Left renal cortex interstitium (tissue), 4 donors: ENCODE data around the gene LSAMP. TPM values are rescaled to one million over a fixed set of nuclear protein-coding genes. Genes with fewer than 3 reads are reported as not detected.

Experiments used
- DNase-seq, 4 donors: peaks; one replicate each; pipeline ENCODE4 v3.0.0-alpha.2; 2013; ENCODE audit warnings: low read depth in 4 of 4, low spot score in 2 of 4, missing footprints in 1 of 4
- polyA plus RNA-seq, 4 donors: library from polyadenylated mRNA; unstranded; fragments of 120-200 nt; gene quantifications; one replicate each; pipeline ENCODE4 v1.2.1, GENCODE V29; 2013; ENCODE audit not compliant: insufficient read length in 4 of 4

The LSAMP gene
- polyA plus RNA-seq, 4 donors = 11.7 to 15.4 (median 14.3) TPM

DNA sequence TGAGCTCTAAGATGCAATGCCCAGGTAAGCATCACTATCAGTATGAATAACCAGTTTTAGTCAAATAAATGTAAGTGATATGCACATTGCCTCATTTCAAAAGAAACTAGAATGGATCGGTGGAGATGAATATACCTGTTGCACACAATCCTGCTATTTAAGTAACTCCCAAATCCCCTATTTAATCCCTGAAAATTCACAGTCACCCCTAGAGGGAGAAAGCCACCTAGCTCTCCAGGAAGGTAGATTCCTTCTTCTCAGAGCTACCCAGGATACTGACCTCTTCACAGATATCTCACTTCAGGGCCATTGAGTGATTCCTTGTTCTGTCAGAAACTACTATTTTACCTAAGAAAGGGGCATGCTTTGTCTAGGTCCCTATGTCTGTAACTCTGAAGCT lies 11.7 kb downstream of the LSAMP start:
- DNase-seq = no peak

DNA sequence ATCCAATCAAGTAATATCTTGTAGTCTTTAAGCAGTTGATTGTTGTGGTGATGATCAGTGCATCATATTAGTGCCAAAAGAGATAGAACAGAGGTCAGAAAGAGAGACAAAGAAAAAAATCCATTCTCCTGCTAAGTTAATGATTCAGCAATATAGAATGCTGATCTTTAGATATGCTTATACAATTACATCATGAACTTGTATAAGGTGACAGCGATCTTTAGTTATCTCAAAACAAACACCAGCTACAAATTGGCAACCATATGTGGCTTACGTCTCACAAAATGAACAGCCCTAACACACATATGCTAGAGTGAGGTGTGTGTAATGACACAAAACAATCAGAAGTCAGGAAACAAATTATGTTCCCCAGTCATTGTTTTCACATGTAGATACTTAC lies 12.5 kb downstream of the LSAMP start:
- DNase-seq = no peak

DNA sequence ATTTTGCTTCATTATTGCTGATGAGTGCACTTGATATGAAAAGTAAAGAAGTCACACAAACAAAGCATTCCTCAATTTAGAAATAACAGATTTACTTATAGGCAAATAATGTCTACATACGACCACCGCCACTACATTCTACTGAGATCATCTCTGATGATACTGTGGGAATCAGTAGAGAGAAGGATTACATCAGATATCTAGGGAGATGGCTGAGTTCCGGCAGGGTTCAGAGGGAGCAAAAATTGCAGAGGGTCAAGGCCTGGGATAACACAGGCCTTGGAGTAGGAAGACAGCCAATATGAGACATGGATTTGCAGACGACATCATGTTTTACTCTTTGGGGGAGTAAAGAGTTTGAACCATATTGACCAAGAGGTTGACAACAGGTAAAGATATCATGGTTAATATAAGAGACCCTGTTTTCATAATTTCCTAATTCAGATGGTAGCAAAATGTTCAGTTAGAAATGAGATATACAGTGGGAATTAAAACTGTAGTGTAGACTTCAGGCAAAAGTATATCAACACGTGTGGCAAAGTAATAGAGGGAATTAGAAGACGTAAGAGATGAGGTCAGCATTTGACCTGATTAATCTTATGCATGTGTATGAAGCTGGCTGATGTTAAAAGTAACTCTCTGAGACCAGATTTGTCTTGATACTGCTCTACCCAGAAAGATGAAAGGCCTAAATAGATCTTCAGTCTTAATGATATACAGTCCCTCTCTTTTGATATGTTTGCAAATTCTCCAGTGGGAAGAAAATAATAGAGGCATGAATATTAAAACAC lies 15.6 kb downstream of the LSAMP start:
- no peak for DNase-seq

DNA sequence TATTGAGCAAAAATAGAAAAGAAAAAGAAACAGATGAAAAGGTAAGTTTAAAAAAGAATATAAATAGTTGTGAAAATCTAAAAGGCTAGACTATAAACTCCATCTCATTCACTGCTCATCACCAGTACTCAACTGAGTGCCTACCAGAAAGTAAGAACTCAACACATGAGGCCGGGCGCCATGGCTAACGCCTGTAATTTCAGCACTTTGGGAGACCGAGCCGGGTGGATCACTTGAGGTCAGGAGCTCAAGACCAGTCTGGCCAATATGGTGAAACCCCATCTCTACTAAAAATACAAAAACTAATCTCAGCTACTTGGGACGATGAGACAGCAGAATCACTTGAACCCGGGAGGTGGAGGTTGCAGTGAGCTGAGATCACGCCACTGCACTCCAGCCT lies 19.3 kb downstream of the LSAMP start:
- DNase-seq = no peak

DNA sequence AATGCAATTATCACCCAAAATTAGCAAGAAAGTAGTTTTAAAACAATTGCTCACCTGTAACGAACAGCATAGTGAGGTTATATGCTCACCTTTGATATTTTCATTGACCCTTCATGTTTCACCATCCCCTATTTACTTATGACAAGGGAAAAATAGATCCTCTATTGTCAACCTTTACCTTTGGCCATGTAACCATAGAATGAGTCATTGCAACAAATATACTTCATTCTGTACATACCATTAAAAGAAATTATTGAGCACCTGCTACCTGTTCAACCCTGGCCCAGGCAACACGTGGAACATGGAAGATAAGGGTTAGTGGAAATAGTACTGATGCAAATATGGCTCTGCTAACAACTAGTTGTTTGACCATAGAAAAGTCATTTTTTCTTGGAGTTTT lies 20.2 kb downstream of the LSAMP start:
- DNase-seq = no peak

DNA sequence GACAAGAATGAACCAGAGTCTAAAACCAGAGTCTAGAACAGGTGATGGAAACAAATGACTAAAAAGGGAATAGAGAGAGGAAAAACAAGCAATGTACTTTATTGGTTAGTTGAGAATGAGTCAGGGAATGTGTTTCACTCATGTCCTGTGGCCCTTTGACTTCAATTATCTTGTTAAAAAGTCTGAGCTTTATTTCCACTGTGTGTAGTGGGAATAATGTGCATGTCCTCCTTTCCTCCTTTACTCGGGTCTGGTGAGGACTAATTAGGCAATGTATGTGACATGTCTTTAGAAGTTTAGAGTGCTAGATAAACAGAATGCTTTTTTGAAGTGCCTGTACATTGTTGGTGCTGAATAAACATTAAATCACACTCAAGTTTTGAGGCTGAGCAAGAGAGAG lies 21.3 kb downstream of the LSAMP start:
- DNase-seq = no peak

DNA sequence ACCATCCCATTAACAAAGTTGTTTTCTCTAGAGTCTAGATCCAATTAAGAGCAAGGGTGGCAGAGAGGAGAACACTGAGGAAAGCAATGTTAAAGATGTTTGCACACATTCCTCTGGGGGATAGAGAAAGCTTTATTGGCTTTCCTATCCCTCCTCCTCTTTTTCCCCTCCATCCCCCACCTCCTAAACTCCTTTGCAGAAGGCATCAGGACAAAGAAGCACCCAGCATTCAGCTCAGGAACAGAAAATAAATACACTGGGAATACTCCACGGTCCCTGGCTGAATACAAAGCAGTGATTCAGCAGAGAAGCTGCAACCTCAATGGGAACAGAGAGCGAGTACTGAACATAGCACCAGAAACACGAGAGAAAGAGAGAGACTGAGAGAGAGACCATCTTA lies 21.9 kb downstream of the LSAMP start:
- DNase-seq = no peak

DNA sequence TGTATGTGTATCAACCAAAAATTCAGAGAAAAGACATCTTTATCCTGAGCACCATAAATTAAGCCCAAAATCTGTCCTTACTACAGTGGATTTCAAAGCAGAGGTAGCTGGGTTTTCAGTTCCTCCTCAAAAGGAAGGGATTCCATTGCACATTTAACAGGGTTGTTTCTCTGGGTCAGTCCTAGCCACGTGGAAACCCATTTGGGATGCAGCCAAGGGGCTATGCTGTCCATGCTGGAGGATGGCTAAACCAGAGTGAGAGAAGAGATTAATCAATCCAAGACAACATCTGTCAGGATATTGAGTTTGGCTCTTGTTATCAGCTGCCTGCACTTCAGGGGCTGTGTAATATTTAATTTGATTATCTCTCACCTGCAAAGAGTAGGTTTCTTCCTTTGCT lies 28.1 kb downstream of the LSAMP start:
- no peak for DNase-seq

DNA sequence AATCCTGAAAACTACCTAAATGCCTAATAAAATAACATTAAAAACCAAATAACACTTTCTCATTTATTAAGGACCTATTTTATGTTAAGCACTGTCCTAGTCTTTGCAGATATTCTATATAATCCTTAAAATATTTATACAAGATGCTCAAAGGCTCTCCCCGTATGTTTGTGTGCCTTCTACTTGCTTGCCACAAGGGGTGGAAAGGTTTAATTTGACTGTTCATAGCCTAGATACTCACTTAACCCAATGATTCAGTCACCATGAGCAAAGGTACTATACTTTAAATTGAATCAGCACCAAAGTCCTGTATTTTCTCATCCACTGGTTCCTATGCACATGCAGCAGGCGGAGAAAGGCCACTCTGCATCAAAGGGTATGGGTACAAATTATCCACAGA lies 32.0 kb downstream of the LSAMP start:
- DNase-seq = no peak

DNA sequence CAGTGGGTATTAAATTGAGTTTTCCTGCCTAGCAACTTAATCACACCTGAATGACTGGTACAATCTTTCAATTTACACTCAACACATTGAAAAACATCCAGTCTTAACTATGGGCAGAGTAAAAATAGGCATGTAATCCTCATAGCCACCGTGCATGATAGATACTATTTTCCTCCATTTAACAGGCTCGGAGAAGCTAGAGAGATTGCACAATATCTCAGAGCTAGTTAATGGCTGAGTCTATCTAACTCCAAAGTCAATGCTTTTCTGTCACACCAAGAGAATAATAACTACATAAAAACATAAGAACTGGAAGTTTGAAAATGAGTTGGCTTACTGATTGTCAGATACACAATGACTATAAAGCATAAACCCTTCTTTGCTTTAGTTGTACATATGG lies 36.8 kb downstream of the LSAMP start:
- DNase-seq = no peak

DNA sequence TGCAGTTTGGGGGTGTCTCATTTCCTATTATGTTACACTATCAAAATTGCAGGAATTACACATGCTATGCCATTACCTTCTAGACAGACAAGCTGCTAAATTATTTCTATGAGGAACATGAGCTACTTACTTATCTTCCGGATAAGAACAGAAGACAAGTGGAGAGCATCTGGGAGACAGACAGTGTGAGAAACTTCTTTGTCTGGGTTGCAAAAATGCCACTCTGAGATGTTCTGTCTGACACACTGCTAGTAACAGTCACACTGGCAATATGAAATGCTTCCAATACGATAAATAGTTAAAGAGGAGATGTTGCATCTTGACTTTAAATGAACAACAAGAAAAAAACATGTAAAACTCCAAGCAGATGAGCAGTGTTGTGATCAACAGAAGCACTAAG lies 40.1 kb downstream of the LSAMP start:
- no peak for DNase-seq

DNA sequence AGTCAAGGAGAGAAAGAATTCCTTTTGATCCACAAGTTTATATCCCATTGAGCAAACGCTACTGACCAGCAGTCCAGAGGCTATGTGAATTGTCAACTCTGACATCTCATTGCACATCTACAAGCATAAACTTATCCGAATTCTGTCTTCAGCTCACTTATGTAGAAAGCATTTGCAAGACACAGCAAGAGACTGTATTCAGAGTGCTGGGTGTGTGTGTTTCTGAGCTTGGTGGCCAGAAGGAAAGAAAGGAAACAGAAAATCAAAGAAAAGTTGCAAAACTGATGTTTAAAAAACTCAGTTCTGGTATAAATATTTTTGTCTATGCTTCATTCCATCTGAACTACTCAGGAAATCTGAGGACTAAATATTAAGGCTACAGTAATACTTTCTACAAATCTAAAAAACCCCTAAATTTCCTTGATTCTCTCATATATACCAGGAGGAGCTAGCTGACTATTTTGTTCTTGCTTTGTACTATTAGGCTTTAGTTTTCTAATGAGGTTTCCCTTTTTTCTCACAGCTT lies 45.5 kb downstream of the LSAMP start:
- no peak for DNase-seq

DNA sequence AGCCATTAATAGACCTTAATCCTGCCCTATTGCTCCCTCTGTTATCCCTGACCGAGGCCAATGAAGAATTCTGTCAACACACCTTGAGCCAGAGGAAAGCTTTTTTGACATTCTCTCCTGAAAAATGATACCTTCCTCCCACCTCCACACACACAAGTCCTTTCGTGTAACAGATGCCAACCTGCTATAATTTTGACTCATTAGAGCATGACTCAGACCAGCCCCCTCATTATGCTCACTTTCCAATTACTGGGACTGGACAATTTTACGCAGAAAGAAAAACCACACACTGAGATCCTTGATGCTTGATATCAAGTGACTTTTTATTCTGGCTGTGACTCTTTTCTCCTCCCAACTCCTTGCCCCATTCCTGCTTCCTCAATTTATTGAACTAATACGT lies 50.9 kb downstream of the LSAMP start:
- DNase-seq = peak in 2 of 4 donors; percentile 19 to 24

DNA sequence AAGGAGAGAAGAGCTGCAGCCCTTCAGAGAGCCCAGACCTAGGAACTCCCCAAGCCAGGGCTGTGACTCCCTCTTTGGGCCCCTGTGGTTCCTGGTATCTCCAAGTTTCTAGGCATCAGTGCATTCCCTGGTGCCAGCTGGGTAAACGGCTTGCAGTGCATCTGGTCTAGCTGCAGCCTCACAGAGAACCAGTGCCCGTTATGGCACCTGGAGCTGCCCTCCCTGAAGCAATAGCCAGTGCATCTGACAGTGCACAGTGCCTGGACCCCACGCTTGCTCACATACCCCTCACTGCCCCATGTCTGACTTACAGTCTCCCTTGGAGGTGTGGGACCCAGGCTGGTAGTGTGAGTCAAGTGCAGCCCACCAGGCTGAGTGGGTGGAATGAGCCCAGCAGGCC lies 52.1 kb downstream of the LSAMP start:
- DNase-seq = no peak

DNA sequence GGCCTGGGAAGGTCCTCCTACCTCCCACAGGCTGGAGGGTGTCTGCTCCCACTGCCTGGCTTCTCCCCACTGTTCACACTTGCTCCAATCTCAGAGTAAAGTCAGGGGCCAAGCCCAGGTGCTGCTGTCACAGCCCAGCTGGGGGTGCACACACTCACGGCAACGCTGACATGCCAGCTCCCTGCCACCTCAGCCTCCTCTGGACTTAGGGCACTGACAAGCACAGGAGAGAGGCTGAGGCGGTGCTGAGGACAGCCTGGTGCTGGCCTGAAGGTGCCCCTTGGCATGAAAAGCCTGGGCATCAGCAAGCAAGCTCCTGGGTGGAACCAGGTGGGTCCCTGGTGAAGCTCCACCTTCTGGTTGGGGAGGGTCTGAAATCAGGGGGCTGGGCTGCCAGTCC lies 53.0 kb downstream of the LSAMP start:
- no peak for DNase-seq

DNA sequence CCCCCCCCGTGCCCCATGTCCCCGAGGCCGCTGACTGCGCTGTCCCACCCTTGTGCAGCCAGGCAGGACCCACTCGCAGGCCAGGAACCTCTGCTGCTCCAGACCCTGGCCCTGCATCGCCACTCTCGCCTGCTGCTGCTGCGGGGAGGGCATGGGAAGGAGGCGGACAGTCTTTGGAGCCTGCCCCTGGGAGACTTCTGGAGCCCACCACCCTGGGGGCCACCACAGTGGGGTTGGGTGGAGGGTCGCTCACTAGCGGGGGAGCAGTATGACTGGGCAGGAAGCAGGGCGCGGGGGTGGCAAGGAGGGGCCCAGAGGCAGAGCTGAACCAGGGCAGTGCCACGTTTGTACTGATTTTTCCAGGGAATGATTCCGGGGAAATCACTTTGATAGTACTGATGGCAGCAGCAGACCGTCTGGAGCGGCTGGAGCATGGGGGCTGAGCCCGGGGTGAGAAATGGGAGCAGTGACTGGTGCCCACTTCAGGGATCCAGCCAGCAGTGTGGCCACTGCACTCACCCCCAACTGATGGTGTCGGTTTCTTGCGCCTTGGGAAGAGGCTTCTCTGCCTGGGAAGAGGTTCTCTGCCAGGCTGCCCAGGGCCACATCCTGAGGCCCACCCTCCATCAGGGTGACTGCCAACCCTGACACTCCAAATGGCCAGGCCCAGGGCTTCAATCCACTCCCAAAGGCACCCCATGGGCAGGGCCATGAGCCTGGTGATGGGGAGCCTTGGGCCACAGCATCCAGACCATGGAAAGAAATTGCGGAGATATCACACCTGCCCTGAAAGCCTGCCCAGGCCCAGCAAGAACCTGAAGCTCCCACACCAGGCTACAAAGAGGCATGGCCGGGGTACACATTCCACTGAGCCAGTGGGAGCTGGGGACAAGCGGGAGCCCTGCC lies 53.7 kb downstream of the LSAMP start:
- no peak for DNase-seq

DNA sequence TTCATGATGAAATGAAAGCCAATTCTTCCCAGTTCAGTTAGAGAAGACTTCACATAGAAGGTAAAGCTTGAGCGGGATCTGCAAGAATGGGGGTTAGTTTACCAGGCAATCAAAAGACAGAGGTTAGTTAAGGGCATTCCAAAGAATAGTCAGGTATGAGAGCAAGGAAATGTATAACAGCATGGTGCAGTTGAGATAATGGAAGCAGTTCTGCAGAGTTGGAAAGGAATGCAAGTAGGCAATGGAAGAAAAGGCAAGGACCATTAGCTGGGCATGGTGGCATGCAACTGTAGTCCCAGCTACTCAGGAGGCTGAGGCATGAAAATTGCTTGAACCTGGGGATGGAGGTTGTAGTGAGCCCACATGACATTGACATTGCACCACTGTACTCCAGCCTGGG lies 55.0 kb downstream of the LSAMP start:
- no peak for DNase-seq

DNA sequence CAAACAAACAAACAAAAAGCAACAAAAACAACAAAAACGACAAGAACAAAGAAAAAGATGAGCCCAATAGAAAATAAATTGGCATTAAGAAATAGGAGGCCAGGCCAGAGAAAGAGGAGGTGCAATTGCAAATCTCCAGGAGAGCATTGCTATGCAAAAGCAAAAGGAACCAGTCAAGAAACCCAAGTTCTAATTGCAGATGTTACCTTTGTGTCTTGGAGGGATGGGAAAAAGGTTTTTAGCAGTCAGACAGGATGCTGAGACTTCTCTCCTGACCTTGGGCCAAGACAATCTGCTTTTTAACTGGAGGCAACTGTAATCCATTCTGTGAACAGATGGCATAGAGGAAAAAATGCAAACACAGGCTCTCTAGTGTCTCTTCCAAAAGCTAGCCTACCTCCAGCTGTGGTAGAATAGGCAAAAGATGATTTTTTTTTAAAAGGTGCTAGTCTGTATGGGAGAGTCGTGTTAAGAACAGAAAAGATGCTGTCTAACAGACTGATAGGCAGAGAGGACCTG lies 56.4 kb downstream of the LSAMP start:
- DNase-seq = no peak

DNA sequence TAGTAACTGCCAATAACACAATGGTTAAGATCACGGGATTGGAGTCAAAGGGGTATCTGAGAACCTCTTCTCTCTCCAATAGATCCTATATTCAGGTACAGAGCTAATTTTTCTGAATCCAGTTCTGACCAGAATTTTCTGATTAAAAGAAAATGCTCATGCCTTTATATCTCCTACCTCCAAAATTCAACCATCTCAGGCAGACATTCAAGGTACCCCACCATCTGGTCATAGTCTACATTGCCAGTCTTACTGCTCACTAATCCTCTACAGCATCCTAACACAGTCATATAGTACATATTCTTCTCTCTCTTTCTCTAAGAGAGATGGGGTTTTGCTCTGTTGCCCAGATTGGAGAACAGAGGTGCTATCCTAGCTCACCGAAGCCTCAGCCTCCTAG lies 59.1 kb downstream of the LSAMP start:
- DNase-seq = no peak

DNA sequence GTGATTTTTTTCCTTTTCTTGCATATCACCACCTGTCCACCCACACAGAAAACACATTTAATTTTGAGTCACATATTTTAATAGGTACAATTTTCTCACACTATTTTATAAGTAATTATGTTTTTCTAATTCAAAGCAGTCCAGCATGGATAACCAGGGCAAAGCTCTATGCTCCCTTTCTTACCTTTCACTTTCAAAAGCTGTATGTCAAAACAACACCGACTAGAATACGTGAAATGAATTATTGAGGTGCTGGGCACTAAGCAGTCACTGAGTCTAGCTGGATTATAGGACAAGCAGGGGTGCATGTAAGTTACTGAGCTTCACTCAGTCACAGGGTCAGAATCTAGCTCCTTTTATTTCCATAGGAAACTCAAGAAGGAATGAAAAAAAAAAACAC lies 60.6 kb downstream of the LSAMP start:
- no peak for DNase-seq

DNA sequence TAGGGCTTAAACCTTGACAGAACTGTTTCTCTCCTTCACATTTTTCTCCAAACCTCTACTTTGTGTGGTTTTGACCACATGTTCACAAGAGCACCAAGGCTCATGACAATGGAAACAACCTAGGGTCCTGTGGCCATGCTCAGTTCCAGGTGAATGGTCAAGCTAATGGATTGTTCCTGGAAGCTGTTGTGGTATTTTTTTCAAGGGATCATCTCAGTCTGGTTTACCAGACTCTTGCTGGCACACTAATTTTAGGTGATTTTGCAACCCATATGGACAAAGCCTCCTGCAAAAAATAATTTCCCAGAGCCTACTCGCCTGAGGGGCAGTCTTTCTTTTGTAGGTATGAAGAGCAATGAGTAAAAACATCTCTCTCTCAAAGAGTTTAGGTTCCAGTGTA lies 67.2 kb downstream of the LSAMP start:
- DNase-seq = no peak

DNA sequence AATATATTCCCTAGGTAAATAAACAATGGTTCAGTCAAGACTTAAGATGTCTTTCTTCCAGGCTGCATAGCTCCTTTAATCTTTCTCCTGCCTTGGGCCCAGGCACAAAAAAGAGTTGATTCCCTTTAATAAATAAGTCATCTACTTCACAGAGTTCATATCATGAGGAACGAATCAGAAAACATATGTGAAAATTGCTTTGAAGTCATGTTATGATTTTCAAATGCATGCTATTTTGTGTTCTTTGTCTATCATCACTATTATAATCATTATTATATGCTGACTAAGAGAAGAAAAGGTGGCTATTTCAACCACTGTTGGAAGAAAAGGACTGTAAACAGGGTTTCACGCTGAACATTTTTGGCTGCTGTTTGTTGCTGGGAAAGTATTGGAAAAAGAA lies 70.4 kb downstream of the LSAMP start:
- DNase-seq = no peak
